HepG2 (cell line): Measurements from ENCODE around the gene SPECC1L. TPM values are rescaled to one million over a fixed set of nuclear protein-coding genes. Genes with fewer than 3 reads are reported as not detected.

Experiments used
- ATAC-seq: fragments of 200-7000 bp; cut with Tn5 transposase; 3 replicates; pipeline ENCODE4 v1.9.1; 2020; ENCODE audit warnings: mild to moderate bottlenecking, moderate library complexity
- BruUV-seq: library from RNA; stranded (reverse); fragments of 400-500 nt; replicated peaks from 2 replicates; lab custom pipeline; 2021; lab: Mats Ljungman, UMichigan
- CTCF ChIA-PET: fragments of 300-600 bp; formaldehyde crosslinking; extraction: SDS; loops from one replicate; lab custom pipeline; 2021; ENCODE audit warnings: low total read pairs, inconsistent platforms, low intra/inter-chr PET ratio; lab: Yijun Ruan, JAX
- POLR2A ChIA-PET: fragments of 350-600 bp; sonication (Branson Sonifier 250); formaldehyde crosslinking; loops from one replicate; lab custom pipeline; 2020; ENCODE audit warnings: antibody characterized with exemption, inconsistent platforms; lab: Yijun Ruan, JAX
- DNase-seq: peaks from one replicate; pipeline ENCODE4 v3.0.0-alpha.2; 2015; ENCODE audit warnings: low spot score
- FAIRE-seq: peaks from 3 replicates; lab custom pipeline; 2011; peaks lifted over from hg19 to GRCh38; lab: Jason Lieb, UNC
- H2AFZ ChIP-seq: one replicate; pipeline ENCODE4 v1.6.1; 2011; ENCODE audit warnings: low read length, inconsistent platforms
- H3K27ac ChIP-seq: fragments of 300-600 bp; 3 replicates; pipeline ENCODE4 v1.8.0; 2011; ENCODE audit warnings: mixed run types, mild to moderate bottlenecking, mixed read lengths, low read length, inconsistent platforms; ENCODE audit not compliant: insufficient read depth; ENCODE audit errors: extremely low read length
- H3K27me3 ChIP-seq, 2 experiments: fragments of 200-600 bp in 1 of 2; 2 replicates in 1 of 2; 3 replicates in 1 of 2; pipeline versions ENCODE4 v1.6.0 to v1.8.0; 2011; ENCODE audit warnings: low read length in 2 of 2, mild to moderate bottlenecking in 2 of 2, moderate library complexity in 2 of 2, inconsistent platforms in 1 of 2; ENCODE audit not compliant: insufficient read depth in 2 of 2, control insufficient read depth in 1 of 2
- H3K36me3 ChIP-seq, 2 experiments: fragments of 200-600 bp in 1 of 2; replicated peaks in 1 of 2; 2 replicates in 1 of 2; 3 replicates in 1 of 2; pipeline versions ENCODE4 v1.5.1 to v1.8.0; 2011; ENCODE audit warnings: low read length in 2 of 2, inconsistent platforms in 1 of 2; ENCODE audit not compliant: insufficient read depth in 2 of 2, control insufficient read depth in 1 of 2
- H3K4me1 ChIP-seq: 2 replicates; pipeline ENCODE4 v1.5.1; 2012; ENCODE audit warnings: low read length, inconsistent platforms; ENCODE audit not compliant: insufficient read depth
- H3K4me2 ChIP-seq: 2 replicates; pipeline ENCODE4 v1.6.0; 2011; ENCODE audit warnings: low read depth, low read length, inconsistent platforms
- H3K4me3 ChIP-seq, 3 experiments: fragments of 200-600 bp in 1 of 3; sonication (generic), shearing (Covaris generic) in 1 of 3; replicated peaks in 1 of 3; 2 replicates each; pipeline ENCODE4 v1.5.1; 2011 to 2016; ENCODE audit warnings: low read length in 3 of 3, inconsistent platforms in 2 of 3, low read depth in 2 of 3, mild to moderate bottlenecking in 2 of 3, control low read depth in 1 of 3, mixed read lengths in 1 of 3; ENCODE audit not compliant: insufficient read depth in 1 of 3
- H3K79me2 ChIP-seq: one replicate; pipeline ENCODE4 v1.6.1; 2011; ENCODE audit warnings: low read length, inconsistent platforms; ENCODE audit not compliant: insufficient read depth
- H3K9ac ChIP-seq: 2 replicates; pipeline ENCODE4 v1.6.0; 2011; ENCODE audit warnings: mild to moderate bottlenecking, low read depth, low read length, inconsistent platforms; ENCODE audit not compliant: insufficient read depth
- H3K9me3 ChIP-seq: 2 replicates; pipeline ENCODE4 v1.5.1; 2012; ENCODE audit warnings: mild to moderate bottlenecking, low read length
- H4K20me1 ChIP-seq: 2 replicates; pipeline ENCODE4 v1.6.0; 2011; ENCODE audit warnings: inconsistent platforms, mild to moderate bottlenecking, low read length, moderate library complexity; ENCODE audit not compliant: insufficient read depth
- FOSL2 ChIP-seq: sonication (generic); formaldehyde crosslinking; IDR thresholded peaks from 2 replicates; pipeline ENCODE4 v1.4.0; 2020; ENCODE audit warnings: missing genetic modification reagents
- MXI1 ChIP-seq: IDR thresholded peaks from 3 replicates; pipeline ENCODE4 v1.6.1; 2012; ENCODE audit warnings: low read depth, low read length, inconsistent platforms, borderline replicate concordance
- ZNF34 ChIP-seq: sonication (generic); formaldehyde crosslinking; IDR thresholded peaks from 2 replicates; pipeline ENCODE4 v1.4.0; 2020; ENCODE audit warnings: mild to moderate bottlenecking, missing genetic modification reagents, borderline replicate concordance
- ZNF460 ChIP-seq: sonication (generic); formaldehyde crosslinking; IDR thresholded peaks from 2 replicates; pipeline ENCODE4 v1.5.1; 2020; ENCODE audit warnings: missing genetic modification reagents, mild to moderate bottlenecking, borderline replicate concordance
- ZNF83 ChIP-seq: sonication (generic); formaldehyde crosslinking; IDR thresholded peaks from 2 replicates; pipeline ENCODE4 v1.4.0; 2020; ENCODE audit warnings: missing genetic modification reagents, mild to moderate bottlenecking, borderline replicate concordance
- WGBS: methylation state at CpG from one replicate; pipeline ENCODE4 v1.1.6; 2017; ENCODE audit warnings: low lambda C conversion rate; 5-methylcytosine and 5-hydroxymethylcytosine counted together
- in situ Hi-C: cut with HindIII; loops from 2 replicates; pipeline ENCODE4 v1.10.0; 2017; ENCODE audit warnings: low pct_unique_long_range_greater_than_20kb; ENCODE audit not compliant: extremely low pct_ligation_motif_present
- intact Hi-C: fragments of 100-400 bp; cut with micrococcal nuclease; formaldehyde crosslinking; loops from one replicate; pipeline ENCODE4 v1.10.0; 2022; ENCODE audit not compliant: unreplicated experiment
- polyA plus RNA-seq, 8 experiments: library from polyadenylated mRNA; depleted of rRNA in 3 of 8; stranded (reverse) in 7 of 8; unstranded in 1 of 8; fragments of >200 nt; fragmentation: Illumina TruSeq in 4 of 8; extraction: Trizol in 4 of 8; gene quantifications; 2 replicates each; pipeline versions ENCODE4 v1.2.1 to v1.2.3, GENCODE V29; 2011 to 2016; ENCODE audit warnings: low read depth in 4 of 8, missing spikeins in 1 of 8, mixed read lengths in 1 of 8; ENCODE audit not compliant: insufficient read depth in 1 of 8
- total RNA-seq, 5 experiments: library from RNA; depleted of rRNA; stranded (reverse); fragments of >200 nt; fragmentation: Illumina TruSeq; extraction: Trizol; gene quantifications; 2 replicates each; pipeline ENCODE4 v1.2.3, GENCODE V29; 2016; ENCODE audit warnings: low read depth in 1 of 5
- TF ChIP-seq, protein P1 (sequence below): sonication (generic); formaldehyde crosslinking; IDR thresholded peaks from 2 replicates; pipeline ENCODE4 v1.4.0; 2020; ENCODE audit warnings: missing genetic modification reagents

The SPECC1L gene
- total and polyA plus RNA-seq, 2 of the 13 experiments (the other 11 are each of a cell fraction or from before 2014, with no cell fraction given), result 14.1 to 30.3 TPM

DNA sequence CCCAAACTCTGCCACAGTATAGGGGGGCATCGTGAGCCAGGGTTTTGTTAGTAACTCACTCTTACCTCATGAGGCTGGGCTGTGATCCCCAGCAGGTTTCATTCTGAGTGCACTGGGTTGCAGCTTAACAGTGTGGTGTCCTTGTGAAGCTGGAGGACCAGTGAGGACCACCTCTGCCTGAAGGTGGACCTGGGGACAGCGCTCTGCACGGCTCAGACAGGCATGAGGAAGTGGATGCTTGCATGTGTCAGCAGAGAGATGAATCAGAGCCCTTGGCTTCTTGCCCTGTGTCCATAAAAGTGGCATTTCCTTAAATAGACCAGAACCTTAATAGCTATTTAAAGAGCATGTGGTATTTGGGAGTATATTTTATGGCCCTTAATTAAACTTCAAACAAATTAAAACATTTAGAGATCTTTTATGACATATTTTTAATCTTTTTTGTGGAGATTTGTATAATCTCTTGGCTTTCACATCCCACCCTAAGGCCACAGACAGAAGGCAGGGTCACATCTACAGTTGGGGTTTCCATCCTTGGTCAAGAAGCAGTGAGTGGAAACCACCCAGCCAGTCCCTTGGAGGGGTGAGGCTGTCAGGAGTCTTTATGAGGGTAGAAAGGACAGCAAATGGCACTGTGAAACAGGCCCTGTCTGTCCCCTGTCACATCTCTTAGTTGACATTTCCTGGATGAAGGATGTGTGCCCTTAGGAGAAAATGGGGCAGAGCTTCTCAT lies 132.0 kb downstream of the SPECC1L start:
- Histone ChIP-seq H3K79me2 (no peaks in the 10 kb centered on the region), H3K9me3 (no peaks in the 10 kb centered on the region), H3K4me3 (no peak overlapping the region), H3K27me3 (no peaks in the 10 kb centered on the region), H3K36me3 (peaks cover 18 to 65% of the 10 kb centered on the region in 2 experiments), H3K27ac (no peak overlapping the region), H4K20me1 (no peaks in the 10 kb centered on the region; the same call in 1 of the 2 replicates), H3K9ac (no peak overlapping the region), H3K4me2 (no peak overlapping the region), H2AFZ (no peak overlapping the region), H3K4me1 (peaks cover 10% of the 10 kb centered on the region; the same call in 1 of the 2 replicates)
- CTCF ChIA-PET, result no interaction called here
- FAIRE-seq (no peak), ATAC-seq (0 out of 3 replicates have a peak, but pooled peaks have one; percentile 32), DNase-seq (peak; percentile 24)
- TF ChIP-seq ZNF34 (CRISPR knock-in tag) (no peak), FOSL2 (CRISPR knock-in tag) (0 out of 2 replicates have a peak, but pooled peaks have one; percentile 36), MXI1 (peak; percentile 19; the same call in 1 of the 3 replicates)
- TF ChIP-seq, protein P1, sequence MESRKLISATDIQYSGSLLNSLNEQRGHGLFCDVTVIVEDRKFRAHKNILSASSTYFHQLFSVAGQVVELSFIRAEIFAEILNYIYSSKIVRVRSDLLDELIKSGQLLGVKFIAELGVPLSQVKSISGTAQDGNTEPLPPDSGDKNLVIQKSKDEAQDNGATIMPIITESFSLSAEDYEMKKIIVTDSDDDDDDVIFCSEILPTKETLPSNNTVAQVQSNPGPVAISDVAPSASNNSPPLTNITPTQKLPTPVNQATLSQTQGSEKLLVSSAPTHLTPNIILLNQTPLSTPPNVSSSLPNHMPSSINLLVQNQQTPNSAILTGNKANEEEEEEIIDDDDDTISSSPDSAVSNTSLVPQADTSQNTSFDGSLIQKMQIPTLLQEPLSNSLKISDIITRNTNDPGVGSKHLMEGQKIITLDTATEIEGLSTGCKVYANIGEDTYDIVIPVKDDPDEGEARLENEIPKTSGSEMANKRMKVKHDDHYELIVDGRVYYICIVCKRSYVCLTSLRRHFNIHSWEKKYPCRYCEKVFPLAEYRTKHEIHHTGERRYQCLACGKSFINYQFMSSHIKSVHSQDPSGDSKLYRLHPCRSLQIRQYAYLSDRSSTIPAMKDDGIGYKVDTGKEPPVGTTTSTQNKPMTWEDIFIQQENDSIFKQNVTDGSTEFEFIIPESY (CRISPR knock-in tag), result peak; percentile 79
- 88% methylated on average over 3 of the region's 3 CpGs for WGBS
- BruUV-seq, result TSS peak; percentile 14
- intact Hi-C loops, result no loop called here
- POLR2A ChIA-PET, result no interaction called here
- in situ Hi-C loops, result loop anchor here (5.0 kb wide), 1 partner anchor 40 kb away; no protein-coding TSS in a partner anchor

DNA sequence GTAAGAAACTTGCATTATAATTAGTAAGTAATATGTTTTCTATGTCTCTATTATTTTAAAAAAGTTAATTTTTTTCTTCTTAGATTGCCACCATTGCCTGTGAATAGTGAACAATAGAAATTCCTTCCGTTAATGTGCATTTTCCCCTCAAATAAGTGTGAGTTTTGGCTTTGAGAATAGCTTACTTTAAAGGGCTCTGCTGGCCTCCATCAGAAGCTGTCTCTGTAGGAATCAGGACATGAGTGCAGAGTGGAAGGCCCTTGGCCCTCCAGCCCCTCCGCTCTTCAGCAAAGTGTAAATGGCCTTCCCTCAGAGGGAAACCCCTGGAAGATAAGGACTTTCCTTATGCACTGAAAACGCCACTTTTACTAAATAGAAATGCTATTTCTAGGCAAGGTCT lies 132.7 kb downstream of the SPECC1L start:
- Histone ChIP-seq H3K4me2 (no peak overlapping the region), H3K4me1 (peaks cover 10% of the 10 kb centered on the region; the same call in 1 of the 2 replicates), H3K4me3 (no peak overlapping the region), H3K27ac (no peak overlapping the region), H3K79me2 (no peaks in the 10 kb centered on the region), H4K20me1 (no peaks in the 10 kb centered on the region; the same call in 1 of the 2 replicates), H3K36me3 (peaks cover 16 to 59% of the 10 kb centered on the region in 2 experiments), H3K9me3 (no peaks in the 10 kb centered on the region), H2AFZ (no peak overlapping the region), H3K27me3 (no peaks in the 10 kb centered on the region), H3K9ac (no peak overlapping the region)
- POLR2A ChIA-PET, result no interaction called here
- DNase-seq (no peak), ATAC-seq (no peak), FAIRE-seq (no peak)
- in situ Hi-C loops (loop anchor here (5.0 kb wide), 1 partner anchor 41 kb away; no protein-coding TSS in a partner anchor), intact Hi-C loops (no loop called here)
- no TSS peak for BruUV-seq
- CTCF ChIA-PET, result no interaction called here
- TF ChIP-seq ZNF83 (no peak), ZNF460 (no peak)
- WGBS, result 95% methylated on average over 3 of the region's 3 CpGs
